PFSK-1 (cell line): ENCODE data around the gene IQCK.

Source experiments
- FOXP2 ChIP-seq: optimal IDR thresholded peaks from 2 replicates; pipeline ENCODE3; 2011; ENCODE audit warnings: borderline replicate concordance, control low read depth, inconsistent platforms; ENCODE audit not compliant: insufficient read depth; ENCODE audit errors: extremely low read length, extremely low read depth
- POLR2AphosphoS5 ChIP-seq: IDR thresholded peaks from 2 replicates; pipeline ENCODE4 v1.6.1; 2012; ENCODE audit warnings: low read depth, mild to moderate bottlenecking, control low read depth, low read length, moderate library complexity
- REST ChIP-seq, 2 experiments: IDR thresholded peaks; 2 replicates each; pipeline versions ENCODE4 v1.6.1 to v1.8.0; 2011 to 2012; ENCODE audit warnings: low read depth in 2 of 2, low read length in 2 of 2, control low read depth in 1 of 2, inconsistent platforms in 1 of 2, mild to moderate bottlenecking in 1 of 2, moderate library complexity in 1 of 2; ENCODE audit not compliant: insufficient read depth in 1 of 2
- SIN3A ChIP-seq: IDR thresholded peaks from 2 replicates; pipeline ENCODE4 v1.6.1; 2012; ENCODE audit warnings: mild to moderate bottlenecking, low read length, moderate library complexity, borderline replicate concordance; ENCODE audit not compliant: insufficient read depth
- TAF1 ChIP-seq: IDR thresholded peaks from 2 replicates; pipeline ENCODE4 v1.6.1; 2012; ENCODE audit warnings: low read length, control low read depth, borderline replicate concordance; ENCODE audit not compliant: insufficient read depth

The IQCK gene

DNA sequence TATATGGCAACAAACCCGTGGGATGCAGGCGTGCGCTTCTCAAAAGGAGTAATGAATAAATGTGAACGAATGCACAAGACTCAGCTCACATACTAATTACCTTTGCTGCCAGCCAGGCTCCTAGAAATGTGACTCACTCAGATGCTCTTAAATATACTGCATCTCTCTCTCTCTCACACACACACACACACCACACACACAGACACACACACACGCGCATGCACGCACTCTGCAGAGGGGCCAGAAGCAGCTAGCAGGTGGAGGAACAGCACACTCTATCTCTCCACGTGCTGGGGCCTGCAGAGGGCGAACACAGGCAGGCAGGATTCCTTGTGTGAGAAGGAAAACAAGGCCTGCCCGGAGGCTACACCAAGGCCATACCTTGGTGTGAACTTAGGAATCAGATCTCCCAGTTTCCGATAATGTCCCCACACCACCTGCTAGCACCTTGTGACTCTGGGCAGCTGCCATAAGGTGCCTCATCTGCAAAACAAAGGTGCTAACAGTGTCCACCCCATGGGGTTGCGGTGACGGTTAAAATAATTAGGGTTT, 161.2 kb downstream of the IQCK start:
- TF ChIP-seq REST (IDR thresholded peaks at IDR 0.05; ENCODE audit: insufficient read depth in 1 of 2, low read depth in 2 of 2, low read length in 2 of 2) (no peak), TAF1 (no peak), FOXP2 (no peak), POLR2AphosphoS5 (no peak), SIN3A (no peak)

GRCh38 chr16:19881028-19881427, 163.0 kb downstream of the IQCK start:
- TF ChIP-seq TAF1: no peak
- no peak for TF ChIP-seq REST (IDR thresholded peaks at IDR 0.05; ENCODE audit: insufficient read depth in 1 of 2, low read depth in 2 of 2, low read length in 2 of 2)
- TF ChIP-seq FOXP2: no peak
- no peak for TF ChIP-seq SIN3A
- TF ChIP-seq POLR2AphosphoS5: no peak

DNA sequence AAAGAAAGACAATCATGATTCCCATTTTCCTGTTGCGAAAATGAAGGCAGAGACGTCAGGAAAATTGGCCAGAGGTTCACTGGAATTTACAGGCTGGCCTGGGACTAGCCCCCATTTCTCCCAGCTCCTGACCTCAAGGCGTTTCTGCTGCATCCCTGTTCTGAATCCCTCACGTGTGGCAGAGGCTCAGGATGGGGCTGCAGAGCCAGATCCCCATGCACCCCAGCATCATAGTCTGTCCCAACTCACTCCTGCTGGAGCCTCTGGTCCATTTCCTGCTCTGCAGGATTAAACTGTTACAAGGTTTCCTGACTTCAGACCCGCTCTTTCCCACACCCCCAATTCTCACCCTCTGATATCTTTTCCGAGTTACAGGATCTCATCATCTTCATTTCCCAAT, 163.7 kb downstream of the IQCK start:
- no peak for TF ChIP-seq REST (IDR thresholded peaks at IDR 0.05; ENCODE audit: insufficient read depth in 1 of 2, low read depth in 2 of 2, low read length in 2 of 2)
- no peak for TF ChIP-seq TAF1
- no peak for TF ChIP-seq FOXP2
- TF ChIP-seq SIN3A: no peak

- TF ChIP-seq FOXP2 (no peak), POLR2AphosphoS5 (no peak), REST (IDR thresholded peaks at IDR 0.05; ENCODE audit: insufficient read depth in 1 of 2, low read depth in 2 of 2, low read length in 2 of 2) (no peak), SIN3A (no peak), TAF1 (no peak)
Measured at GRCh38 chr16:19882186-19882585, 164.1 kb downstream of the IQCK start.

GRCh38 chr16:19882646-19883045, 164.6 kb downstream of the IQCK start:
- no peak for TF ChIP-seq TAF1
- no peak for TF ChIP-seq REST (IDR thresholded peaks at IDR 0.05; ENCODE audit: insufficient read depth in 1 of 2, low read depth in 2 of 2, low read length in 2 of 2)
- TF ChIP-seq POLR2AphosphoS5: no peak
- no peak for TF ChIP-seq FOXP2
- TF ChIP-seq SIN3A: no peak
